IMR-90 (cell line): ENCODE measurements around the gene KIFC3. TPM values are rescaled to one million over a fixed set of nuclear protein-coding genes. Genes with fewer than 3 reads are reported as not detected.

Experiments used
- CHD1 ChIP-seq: IDR thresholded peaks from 2 replicates; pipeline ENCODE4 v1.6.1; 2012; ENCODE audit warnings: low read depth, low read length, improper control_type of control experiment
- MXI1 ChIP-seq: IDR thresholded peaks from 2 replicates; pipeline ENCODE4 v1.6.1; 2012; ENCODE audit warnings: low read depth, mild to moderate bottlenecking, low read length, moderate library complexity, borderline replicate concordance
- RFX5 ChIP-seq: IDR thresholded peaks from 2 replicates; pipeline ENCODE4 v1.8.0; 2012; ENCODE audit warnings: low read depth, mild to moderate bottlenecking, low read length, moderate library complexity
- polyA plus RNA-seq, 3 experiments: library from polyadenylated mRNA; depleted of rRNA; stranded (reverse); fragments of >200 nt; gene quantifications; 2 replicates each; pipeline ENCODE4 v1.2.3, GENCODE V29; 2012; ENCODE audit warnings: low replicate concordance in 1 of 3
- total RNA-seq: library from RNA; depleted of rRNA; stranded (reverse); fragments of >200 nt; gene quantifications from 2 replicates; pipeline ENCODE4 v1.2.3, GENCODE V29; 2012
- TF ChIP-seq, protein P1 (sequence below): fragments of 150-350 bp; IDR thresholded peaks from 2 replicates; pipeline ENCODE4 v1.6.1; 2016; ENCODE audit warnings: low read depth, mild to moderate bottlenecking, low read length, moderate library complexity, borderline replicate concordance
- TF ChIP-seq, protein P2 (sequence below): fragments of 150-350 bp; IDR thresholded peaks from 2 replicates; pipeline ENCODE4 v1.6.1; 2017; ENCODE audit warnings: mild to moderate bottlenecking, antibody characterized with exemption, low read length, low read depth

Gene KIFC3
- total and polyA plus RNA-seq, 2 of the 4 experiments (the other 2 are of a cell fraction): 48.6 to 62.5 TPM

DNA sequence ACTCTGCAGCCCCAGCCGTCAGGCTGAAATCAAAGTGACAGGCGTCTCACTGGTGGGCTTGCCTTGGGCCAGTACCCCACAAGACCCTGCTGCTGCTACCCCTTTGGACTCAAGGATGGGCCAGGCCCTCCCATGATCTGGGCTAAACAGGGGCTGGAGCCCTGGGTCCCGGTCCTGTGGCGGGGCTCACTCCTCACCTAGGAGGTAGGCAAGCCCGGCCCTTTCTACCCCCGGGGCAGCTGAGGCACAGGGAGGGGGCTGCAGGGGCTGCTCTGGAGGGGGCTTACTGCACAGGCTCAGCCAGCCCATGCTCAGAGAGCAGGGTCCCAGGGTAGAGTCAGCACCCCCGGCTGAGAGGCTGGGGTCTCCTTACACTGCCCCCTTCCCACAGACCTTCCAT, 43.2 kb downstream of the KIFC3 start (continued):
- TF ChIP-seq, protein P1, sequence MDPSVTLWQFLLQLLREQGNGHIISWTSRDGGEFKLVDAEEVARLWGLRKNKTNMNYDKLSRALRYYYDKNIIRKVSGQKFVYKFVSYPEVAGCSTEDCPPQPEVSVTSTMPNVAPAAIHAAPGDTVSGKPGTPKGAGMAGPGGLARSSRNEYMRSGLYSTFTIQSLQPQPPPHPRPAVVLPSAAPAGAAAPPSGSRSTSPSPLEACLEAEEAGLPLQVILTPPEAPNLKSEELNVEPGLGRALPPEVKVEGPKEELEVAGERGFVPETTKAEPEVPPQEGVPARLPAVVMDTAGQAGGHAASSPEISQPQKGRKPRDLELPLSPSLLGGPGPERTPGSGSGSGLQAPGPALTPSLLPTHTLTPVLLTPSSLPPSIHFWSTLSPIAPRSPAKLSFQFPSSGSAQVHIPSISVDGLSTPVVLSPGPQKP: no peak
- TF ChIP-seq RFX5: no peak
- TF ChIP-seq MXI1: no peak
- TF ChIP-seq, protein P2, sequence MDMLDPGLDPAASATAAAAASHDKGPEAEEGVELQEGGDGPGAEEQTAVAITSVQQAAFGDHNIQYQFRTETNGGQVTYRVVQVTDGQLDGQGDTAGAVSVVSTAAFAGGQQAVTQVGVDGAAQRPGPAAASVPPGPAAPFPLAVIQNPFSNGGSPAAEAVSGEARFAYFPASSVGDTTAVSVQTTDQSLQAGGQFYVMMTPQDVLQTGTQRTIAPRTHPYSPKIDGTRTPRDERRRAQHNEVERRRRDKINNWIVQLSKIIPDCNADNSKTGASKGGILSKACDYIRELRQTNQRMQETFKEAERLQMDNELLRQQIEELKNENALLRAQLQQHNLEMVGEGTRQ: no peak
- no peak for TF ChIP-seq CHD1
